ENCODE results near the gene CACNB4.
A peak's percentile ranks its signal among the peaks of the same experiment; 100 is the strongest.
"Not testable (repeated sequence)": the region's sequence is repeated elsewhere in the genome, so short reads cannot be mapped to it uniquely, and the experiment has no call there.

The CACNB4 gene

GRCh38 chr2:152042636-152043615 is 55.9 kb downstream of the CACNB4 start:
- H3K4me1 ChIP-seq (ENCODE audit: control insufficient read depth, insufficient read depth, low read length) = peaks cover 5% of the 10 kb centered on the region
- H3K27me3 ChIP-seq (ENCODE audit: control insufficient read depth, insufficient read depth, low read length) = no peaks in the 10 kb centered on the region
- H3K36me3 ChIP-seq (ENCODE audit: control insufficient read depth, insufficient read depth, low read length) = no peaks in the 10 kb centered on the region
- no peak overlapping the region for H3K4me3 ChIP-seq (ENCODE audit: low read length)
- no peak overlapping the region for H3K9ac ChIP-seq (ENCODE audit: low read length)
- H3K27ac ChIP-seq (ENCODE audit: low read depth, low read length) = no peak overlapping the region

- Histone ChIP-seq H3K27me3 (ENCODE audit: control insufficient read depth, insufficient read depth, low read length) (no peaks in the 10 kb centered on the region), H3K9ac (ENCODE audit: low read length) (no peak overlapping the region), H3K4me3 (ENCODE audit: low read length) (no peak overlapping the region), H3K4me1 (ENCODE audit: control insufficient read depth, insufficient read depth, low read length) (peaks cover 14% of the 10 kb centered on the region), H3K36me3 (ENCODE audit: control insufficient read depth, insufficient read depth, low read length) (no peaks in the 10 kb centered on the region), H3K27ac (ENCODE audit: low read depth, low read length) (peak overlapping the region; percentile 3)
These were observed 60.3 kb downstream of the CACNB4 start for GRCh38 chr2:152038441-152038958.

- Histone ChIP-seq H3K4me3 (ENCODE audit: low read length) (no peak overlapping the region), H3K4me1 (ENCODE audit: control insufficient read depth, insufficient read depth, low read length) (peaks cover 14% of the 10 kb centered on the region), H3K36me3 (ENCODE audit: control insufficient read depth, insufficient read depth, low read length) (no peaks in the 10 kb centered on the region), H3K27me3 (ENCODE audit: control insufficient read depth, insufficient read depth, low read length) (no peaks in the 10 kb centered on the region), H3K27ac (ENCODE audit: low read depth, low read length) (peak overlapping the region; percentile 33), H3K9ac (ENCODE audit: low read length) (no peak overlapping the region)
These were observed 61.0 kb downstream of the CACNB4 start for GRCh38 chr2:152037743-152038435.

GRCh38 chr2:152036611-152037469 is 62.0 kb downstream of the CACNB4 start:
- Histone ChIP-seq H3K4me1 (ENCODE audit: control insufficient read depth, insufficient read depth, low read length) (peaks cover 14% of the 10 kb centered on the region), H3K4me3 (ENCODE audit: low read length) (no peak overlapping the region), H3K27me3 (ENCODE audit: control insufficient read depth, insufficient read depth, low read length) (no peaks in the 10 kb centered on the region), H3K9ac (ENCODE audit: low read length) (no peak overlapping the region), H3K36me3 (ENCODE audit: control insufficient read depth, insufficient read depth, low read length) (no peaks in the 10 kb centered on the region), H3K27ac (ENCODE audit: low read depth, low read length) (peak overlapping the region; percentile 33)

GRCh38 chr2:152034257-152034801 is 64.5 kb downstream of the CACNB4 start:
- Histone ChIP-seq H3K4me3 (ENCODE audit: low read length) (no peak overlapping the region), H3K27ac (ENCODE audit: low read depth, low read length) (no peak overlapping the region), H3K36me3 (ENCODE audit: control insufficient read depth, insufficient read depth, low read length) (no peaks in the 10 kb centered on the region), H3K27me3 (ENCODE audit: control insufficient read depth, insufficient read depth, low read length) (no peaks in the 10 kb centered on the region), H3K4me1 (ENCODE audit: control insufficient read depth, insufficient read depth, low read length) (peaks cover 14% of the 10 kb centered on the region), H3K9ac (ENCODE audit: low read length) (no peak overlapping the region)

DNA sequence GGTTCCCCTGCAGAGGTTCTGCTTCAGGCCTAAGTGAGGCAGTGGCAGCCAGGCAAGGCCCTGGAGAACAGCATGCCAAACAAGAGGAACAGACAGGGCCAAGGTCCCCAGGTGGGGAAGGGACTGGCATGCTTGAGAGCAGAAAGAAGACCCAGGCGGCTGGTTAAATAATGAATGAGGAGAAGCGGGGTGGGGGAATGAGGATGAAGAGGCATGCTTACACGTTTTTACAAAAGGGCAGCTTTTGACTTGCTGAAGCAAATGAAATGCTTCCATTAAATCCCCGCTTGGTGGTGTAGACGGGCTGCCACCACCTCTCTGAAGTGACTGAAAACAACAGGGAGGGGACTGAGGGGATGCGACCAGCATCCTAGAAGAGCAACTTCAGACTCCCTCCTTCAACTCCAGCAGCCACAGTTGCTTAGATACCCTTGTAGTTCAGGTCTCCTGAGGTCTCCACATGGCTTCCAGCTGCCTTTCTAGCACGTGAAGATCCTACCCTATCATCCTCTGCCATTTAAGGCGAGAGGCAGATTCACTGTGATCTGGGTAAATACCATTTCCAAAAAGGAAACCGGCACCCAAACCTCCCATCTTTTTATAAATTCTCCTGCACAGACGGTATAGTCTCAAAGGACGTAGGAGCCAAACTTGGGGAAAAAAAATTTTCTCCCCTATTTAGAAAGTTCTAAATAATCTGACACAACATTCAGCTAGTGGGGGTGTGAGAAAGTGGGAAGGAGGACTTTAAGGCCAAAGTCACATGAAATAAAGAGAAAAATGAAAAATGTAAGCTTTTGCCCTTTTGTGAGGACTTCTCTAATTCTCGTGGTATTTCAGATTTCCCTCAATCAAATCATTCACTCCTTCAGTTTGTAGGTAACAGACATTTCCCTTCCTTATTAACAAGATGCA is 65.6 kb downstream of the CACNB4 start:
- Histone ChIP-seq H3K9ac (ENCODE audit: low read length) (no peak overlapping the region), H3K27me3 (ENCODE audit: control insufficient read depth, insufficient read depth, low read length) (no peaks in the 10 kb centered on the region), H3K36me3 (ENCODE audit: control insufficient read depth, insufficient read depth, low read length) (no peaks in the 10 kb centered on the region), H3K4me1 (ENCODE audit: control insufficient read depth, insufficient read depth, low read length) (peaks cover 12% of the 10 kb centered on the region), H3K27ac (ENCODE audit: low read depth, low read length) (no peak overlapping the region), H3K4me3 (ENCODE audit: low read length) (no peak overlapping the region)

DNA sequence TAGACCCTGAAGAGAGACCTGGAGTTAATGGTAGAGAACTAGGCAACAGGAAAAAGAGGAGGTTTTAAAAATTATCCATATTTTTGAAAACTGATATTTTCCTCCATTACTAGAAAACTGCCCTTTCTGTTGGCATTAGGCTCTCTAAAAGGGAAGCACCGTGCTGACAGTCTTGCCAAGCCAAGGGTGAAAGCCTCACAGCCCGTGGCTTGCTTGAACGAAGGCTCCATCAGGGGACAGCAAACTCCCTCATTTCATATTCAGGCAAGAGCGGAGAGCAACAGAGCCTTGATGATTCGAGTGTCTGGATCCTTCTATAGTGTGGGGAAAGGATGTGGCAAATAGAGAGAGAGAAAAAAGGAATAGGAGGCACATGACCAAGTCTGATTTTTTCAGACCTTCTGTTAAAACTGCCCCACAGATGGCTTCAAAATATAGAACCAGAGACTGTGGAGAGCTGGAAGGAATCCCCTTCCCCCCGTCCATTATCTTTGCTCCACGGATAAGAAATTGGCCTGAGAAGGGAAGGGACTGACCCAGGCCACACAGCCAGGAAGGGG is 67.0 kb downstream of the CACNB4 start:
- no peaks in the 10 kb centered on the region for H3K27me3 ChIP-seq (ENCODE audit: control insufficient read depth, insufficient read depth, low read length)
- H3K27ac ChIP-seq (ENCODE audit: low read depth, low read length) = no peak overlapping the region
- H3K4me3 ChIP-seq (ENCODE audit: low read length) = no peak overlapping the region

GRCh38 chr2:152030596-152031328 is 68.1 kb downstream of the CACNB4 start:
- not testable (repeated sequence) for H3K27ac ChIP-seq (ENCODE audit: low read depth, low read length); H3K36me3 ChIP-seq (ENCODE audit: control insufficient read depth, insufficient read depth, low read length); H3K27me3 ChIP-seq (ENCODE audit: control insufficient read depth, insufficient read depth, low read length); H3K4me1 ChIP-seq (ENCODE audit: control insufficient read depth, insufficient read depth, low read length); H3K4me3 ChIP-seq (ENCODE audit: low read length); H3K9ac ChIP-seq (ENCODE audit: low read length)

More for the DNA sequence above, 67.0 kb downstream of the CACNB4 start:
- Histone ChIP-seq H3K36me3 (ENCODE audit: control insufficient read depth, insufficient read depth, low read length) (no peaks in the 10 kb centered on the region), H3K9ac (ENCODE audit: low read length) (no peak overlapping the region), H3K4me1 (ENCODE audit: control insufficient read depth, insufficient read depth, low read length) (no peaks in the 10 kb centered on the region)

DNA sequence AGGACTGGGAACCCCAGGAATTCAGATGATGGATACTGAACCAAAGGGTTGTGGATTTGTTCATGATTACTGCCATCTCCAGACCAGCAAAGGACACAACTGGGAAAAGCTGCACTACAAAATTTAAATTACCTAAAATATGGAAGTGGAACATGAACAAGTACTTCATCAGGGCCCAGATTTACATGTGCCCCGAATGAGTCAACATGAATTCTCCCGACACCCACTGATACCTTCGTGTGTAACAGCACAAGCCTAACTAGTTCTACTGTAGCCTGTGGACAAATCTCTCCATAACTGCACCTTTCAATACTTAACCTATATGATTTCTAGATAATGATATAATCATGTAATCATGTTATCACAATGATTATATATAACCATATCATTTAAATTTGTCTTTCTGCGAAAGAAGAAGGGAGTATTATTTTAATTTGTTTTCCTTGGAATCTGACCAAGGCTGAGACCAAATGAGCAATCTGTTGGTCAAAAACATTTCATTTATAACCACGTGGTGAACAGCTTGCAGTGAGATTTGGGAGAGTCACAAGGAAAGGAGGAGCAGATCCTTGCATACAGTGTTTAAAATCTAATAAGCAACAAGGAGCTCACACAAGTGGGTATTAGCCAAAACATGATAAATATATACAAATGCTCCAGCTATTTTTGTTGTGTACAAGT is 70.5 kb downstream of the CACNB4 start:
- Histone ChIP-seq H3K36me3 (ENCODE audit: control insufficient read depth, insufficient read depth, low read length) (no peaks in the 10 kb centered on the region), H3K27me3 (ENCODE audit: control insufficient read depth, insufficient read depth, low read length) (no peaks in the 10 kb centered on the region), H3K4me3 (ENCODE audit: low read length) (no peak overlapping the region), H3K27ac (ENCODE audit: low read depth, low read length) (no peak overlapping the region), H3K9ac (ENCODE audit: low read length) (no peak overlapping the region), H3K4me1 (ENCODE audit: control insufficient read depth, insufficient read depth, low read length) (no peaks in the 10 kb centered on the region)

DNA sequence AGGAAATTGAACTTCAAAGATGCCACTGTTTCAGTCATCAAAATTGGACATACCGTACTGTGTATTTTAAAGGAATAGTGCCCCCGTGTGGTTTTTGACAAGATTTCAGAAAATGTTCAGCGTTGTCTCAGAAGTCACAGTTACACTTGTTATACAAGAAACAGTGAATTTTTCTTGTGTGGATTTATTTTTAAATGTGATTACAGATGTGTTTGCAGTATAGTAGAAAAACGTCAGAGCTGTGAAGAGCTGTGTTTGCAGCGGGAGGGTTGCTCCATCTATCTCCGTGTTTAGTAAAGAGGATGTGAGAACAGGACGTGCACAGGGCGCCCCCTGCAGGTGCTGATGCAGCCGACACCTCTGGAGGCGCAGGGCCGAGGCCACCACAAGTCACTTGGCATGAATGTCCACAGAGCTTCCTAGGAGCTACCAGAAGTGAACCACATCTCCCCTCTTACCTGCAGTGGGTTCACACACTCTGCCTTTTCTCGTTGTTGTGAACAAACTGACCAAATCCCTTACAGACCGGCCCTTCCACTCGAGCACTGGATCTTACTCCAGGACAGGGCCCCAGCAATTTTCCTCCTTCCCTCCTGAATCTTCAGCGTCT is 73.1 kb downstream of the CACNB4 start:
- H3K36me3 ChIP-seq (ENCODE audit: control insufficient read depth, insufficient read depth, low read length) = no peaks in the 10 kb centered on the region
- H3K27me3 ChIP-seq (ENCODE audit: control insufficient read depth, insufficient read depth, low read length) = no peaks in the 10 kb centered on the region
- H3K9ac ChIP-seq (ENCODE audit: low read length) = no peak overlapping the region
- peak overlapping the region; percentile 53 for H3K4me3 ChIP-seq (ENCODE audit: low read length)
- H3K4me1 ChIP-seq (ENCODE audit: control insufficient read depth, insufficient read depth, low read length) = no peaks in the 10 kb centered on the region
- H3K27ac ChIP-seq (ENCODE audit: low read depth, low read length) = no peak overlapping the region

Data from rectal smooth muscle tissue (tissue), 1 donor.